K562 treated with DMSO at 1 percent for 4 hours (cell line): ENCODE data around the gene APEH. TPM values are rescaled to one million over a fixed set of nuclear protein-coding genes. Genes with fewer than 3 reads are reported as not detected.

Experiments used
- total RNA-seq: library from RNA; unstranded; fragments of 300-600 nt; gene quantifications from 2 replicates; pipeline ENCODE4 v1.2.3, GENCODE V29; 2022; ENCODE audit not compliant: insufficient read depth

APEH gene
- total RNA-seq = 124 and 159 TPM in 2 replicates

DNA sequence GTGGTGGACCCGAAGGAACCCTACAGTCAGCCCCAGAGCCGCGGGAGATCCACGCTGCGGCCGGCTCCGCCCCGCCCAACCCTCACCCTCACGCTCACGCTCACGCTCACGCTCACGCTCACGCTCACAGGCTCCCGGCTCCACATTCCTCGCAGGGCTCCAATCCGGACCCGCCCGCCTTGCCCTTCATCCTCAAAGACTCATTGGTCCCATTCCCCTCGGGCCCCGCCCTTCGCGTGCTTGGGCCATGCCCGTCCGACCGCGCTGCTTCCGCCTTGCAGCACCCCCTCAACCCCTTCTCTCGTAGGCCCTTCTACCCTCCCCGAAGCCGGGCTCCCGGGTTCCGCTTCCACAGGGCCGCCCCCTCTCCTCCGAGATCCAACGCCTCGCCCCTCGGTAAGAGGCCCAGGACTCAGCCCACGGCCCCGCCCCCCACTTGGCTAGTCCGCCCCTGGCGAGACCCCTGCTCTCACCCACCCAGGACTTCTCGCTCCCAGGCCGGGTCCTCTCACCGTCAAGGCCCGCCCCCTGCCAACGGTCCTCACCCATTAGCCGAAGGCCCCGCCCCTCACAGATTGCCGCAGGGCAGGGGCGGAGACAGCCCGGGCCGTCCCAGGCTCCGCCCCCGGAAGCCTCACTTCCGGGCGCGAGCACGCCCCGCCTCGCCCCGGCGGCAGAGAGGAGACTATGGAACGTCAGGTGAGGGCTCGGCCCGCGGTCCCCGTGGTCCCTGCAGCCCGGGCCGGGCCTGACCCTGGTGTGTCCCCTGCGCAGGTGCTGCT is at the start of gene APEH:
Gene APEH (plus strand): TSS at position 637 of the 782 bp plus-strand sequence. CDS start 51 bp downstream, at position 688.

DNA sequence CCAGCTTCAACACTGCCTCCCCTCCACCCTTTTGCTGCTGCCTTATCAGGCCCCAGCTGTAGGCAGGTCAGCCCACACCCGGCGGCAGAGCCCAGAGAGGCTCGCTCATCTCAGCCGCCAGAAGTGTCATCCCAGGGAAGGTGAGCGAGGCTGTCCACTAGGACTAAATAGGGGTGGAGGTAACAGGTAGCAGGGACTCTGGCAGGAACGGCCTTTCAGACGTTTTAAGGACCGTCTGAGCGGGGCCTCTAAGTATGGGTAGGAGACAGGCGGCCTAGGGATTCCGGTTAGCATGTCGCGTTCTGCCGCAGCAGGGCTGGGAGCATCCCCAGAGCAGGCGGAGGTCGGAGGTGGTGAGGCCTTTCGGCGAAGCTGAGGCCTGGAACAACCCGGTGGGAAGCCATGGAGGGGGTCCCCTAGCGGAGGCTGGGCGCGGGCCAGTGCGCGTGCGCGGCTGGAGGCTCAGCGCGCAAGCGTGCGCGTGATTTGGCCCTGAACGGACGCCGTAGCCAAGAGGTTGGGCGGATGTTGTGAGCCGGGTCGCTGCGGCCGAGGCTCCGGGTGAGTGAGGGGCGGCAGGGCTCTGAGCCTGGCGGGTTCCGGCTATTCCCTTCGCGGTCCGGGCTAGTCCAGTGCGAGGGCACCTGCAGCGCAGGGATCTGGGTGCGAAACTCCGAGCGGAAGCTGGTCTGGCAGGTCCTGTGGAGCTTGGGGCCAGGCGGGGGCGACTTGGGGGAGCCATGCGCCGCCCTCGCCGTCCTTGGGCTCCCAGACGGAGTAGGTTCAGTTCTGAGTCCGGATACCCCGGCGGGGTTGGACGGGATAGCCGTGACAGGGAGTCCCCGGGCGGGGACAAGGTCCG is 15.1 kb downstream of the APEH start, which contains the start of the genes MST1 and RNF123:
Gene MST1 (minus strand): TSS at position 429 of the 862 bp plus-strand sequence. CDS start 783 bp downstream, outside the sequence.
Gene RNF123 (plus strand): TSS at position 512 of the 862 bp plus-strand sequence. CDS start 1,609 bp downstream, outside the sequence.

DNA sequence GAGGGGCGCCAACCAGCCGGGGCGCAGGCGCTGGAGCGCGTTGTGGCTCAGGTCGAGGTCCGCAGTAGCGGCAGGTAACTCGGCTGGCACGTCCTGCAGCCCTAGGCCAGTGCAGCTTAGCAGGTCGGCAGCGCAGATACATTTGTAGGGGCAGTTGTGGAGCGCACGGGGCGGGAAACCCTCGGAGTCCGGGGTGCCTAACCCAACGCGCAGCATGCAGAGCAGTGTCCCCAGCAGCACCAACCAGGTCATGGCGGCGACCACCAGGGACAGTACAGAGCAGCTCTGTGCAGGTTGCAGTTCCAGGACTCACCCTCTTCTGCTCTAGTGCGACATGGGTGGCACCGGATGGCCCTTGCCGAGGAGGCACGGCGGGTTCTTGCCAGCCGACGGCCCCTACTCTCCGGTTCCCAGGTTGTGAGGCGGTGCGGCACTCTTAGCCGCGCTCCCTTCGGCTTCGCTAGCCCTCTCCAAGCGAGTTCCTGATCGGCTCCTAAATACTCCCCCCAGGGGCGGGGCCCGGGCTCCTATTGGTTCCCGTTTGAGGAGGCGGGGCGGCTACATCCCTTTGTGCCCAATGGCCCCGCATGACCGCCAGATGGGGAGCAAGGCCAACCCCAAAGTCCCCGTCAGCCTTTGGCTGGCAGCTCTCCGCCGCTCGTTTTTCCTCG is 45.2 kb downstream of the APEH start, which contains the start of gene AMIGO3:
Gene AMIGO3 (minus strand): TSS at position 471 of the 671 bp plus-strand sequence. CDS start 219 bp downstream, at position 252.

GRCh38 chr3:49723628-49724551 is 49.7 kb downstream of the APEH start, which contains the start of gene GMPPB:
Gene GMPPB, minus strand, starts transcription at chr3:49723951. Its CDS starts 225 bp downstream, at chr3:49723726.

Other genes with a start within 250 kb of the APEH start
- 5.3 and 9.7 TPM in 2 replicates for gene NICN1, start 245.0 kb upstream of the APEH start, total RNA-seq
- gene DAG1, start 204.1 kb upstream of the APEH start, total RNA-seq = 10.8 and 14.5 TPM in 2 replicates
- 0.07 and 0.21 TPM in 2 replicates for gene BSN, start 119.9 kb upstream of the APEH start, total RNA-seq
- 3.2 and 3.6 TPM in 2 replicates for gene MST1, start 15.1 kb downstream of the APEH start, total RNA-seq
- gene RNF123, start 15.2 kb downstream of the APEH start, total RNA-seq = 28.8 and 30.5 TPM in 2 replicates
- 8.8 and 9.6 TPM in 2 replicates for gene AMIGO3, start 45.3 kb downstream of the APEH start, total RNA-seq
- gene GMPPB, start 49.6 kb downstream of the APEH start, total RNA-seq = 15.8 and 18.0 TPM in 2 replicates
- 23.4 and 31.7 TPM in 2 replicates for gene IP6K1, start 112.2 kb downstream of the APEH start, total RNA-seq
- not detected in 2 replicates for gene CDHR4, start 125.5 kb downstream of the APEH start, total RNA-seq
- 1.3 and 2.2 TPM in 2 replicates for gene INKA1, start 128.9 kb downstream of the APEH start, total RNA-seq
- 12.6 and 16.8 TPM in 2 replicates for gene UBA7, start 139.6 kb downstream of the APEH start, total RNA-seq
- gene TRAIP, start 182.2 kb downstream of the APEH start, total RNA-seq = 20.6 and 23.4 TPM in 2 replicates
- 0.25 TPM in 1 of 2 replicates, not detected in the other for gene CAMKV, start 195.6 kb downstream of the APEH start, total RNA-seq
- gene MST1R, start 229.5 kb downstream of the APEH start, total RNA-seq = 2.8 and 9.8 TPM in 2 replicates